SK-N-SH treated with all-trans-retinoic acid at 6 μM for 48 hours (cell line): ENCODE results near the gene TDRD9.

Source experiments
- ATAC-seq: fragments of 200-7000 bp; cut with Tn5 transposase; 3 replicates; pipeline ENCODE4 v1.9.1; 2020; ENCODE audit warnings: mild to moderate bottlenecking, moderate library complexity
- ARNTL ChIP-seq: fragments of 450-650 bp; formaldehyde crosslinking; IDR thresholded peaks from 2 replicates; pipeline ENCODE4 v1.5.0; 2020; ENCODE audit warnings: low read depth, mild to moderate bottlenecking, moderate library complexity, borderline replicate concordance
- BACH2 ChIP-seq: fragments of 250-450 bp; sonication (Bioruptor Pico); IDR thresholded peaks from 2 replicates; pipeline ENCODE4 v1.9.0; 2021; ENCODE audit warnings: mild to moderate bottlenecking, borderline replicate concordance
- CSDC2 ChIP-seq: fragments of 250-450 bp; sonication (Bioruptor Pico); IDR thresholded peaks from 2 replicates; pipeline ENCODE4 v1.5.0; 2020; ENCODE audit warnings: mild to moderate bottlenecking, moderate library complexity
- GLIS3 ChIP-seq: fragments of 250-450 bp; sonication (Bioruptor Pico); IDR thresholded peaks from 2 replicates; pipeline ENCODE4 v1.5.0; 2020; ENCODE audit warnings: mild to moderate bottlenecking, moderate library complexity
- OSR1 ChIP-seq: fragments of 250-450 bp; sonication (Bioruptor Pico); IDR thresholded peaks from 2 replicates; pipeline ENCODE4 v1.8.0; 2022; ENCODE audit warnings: moderate library complexity, mild to moderate bottlenecking, inconsistent platforms
- PPARA ChIP-seq: fragments of 250-450 bp; sonication (Bioruptor Pico); IDR thresholded peaks from 2 replicates; pipeline ENCODE4 v1.5.0; 2020; ENCODE audit warnings: mild to moderate bottlenecking, borderline replicate concordance
- RARB ChIP-seq: fragments of 250-450 bp; sonication (Bioruptor Pico); IDR thresholded peaks from 2 replicates; pipeline ENCODE4 v1.8.0; 2021; ENCODE audit warnings: mild to moderate bottlenecking, moderate library complexity
- SNAI2 ChIP-seq: fragments of 250-450 bp; sonication (Bioruptor Pico); IDR thresholded peaks from 2 replicates; pipeline ENCODE4 v1.5.0; 2020; ENCODE audit warnings: mild to moderate bottlenecking, moderate library complexity
- TCF4 ChIP-seq: fragments of 250-450 bp; sonication (Bioruptor Pico); IDR thresholded peaks from 2 replicates; pipeline ENCODE4 v1.8.0; 2021; ENCODE audit warnings: mild to moderate bottlenecking, moderate library complexity, borderline replicate concordance
- TOX ChIP-seq: fragments of 250-450 bp; sonication (Bioruptor Pico); IDR thresholded peaks from 2 replicates; pipeline ENCODE4 v1.8.0; 2021; ENCODE audit warnings: mild to moderate bottlenecking, moderate library complexity, borderline replicate concordance
- ZC3H10 ChIP-seq: fragments of 250-450 bp; sonication (Bioruptor Pico); IDR thresholded peaks from 2 replicates; pipeline ENCODE4 v1.5.1; 2021; ENCODE audit warnings: mild to moderate bottlenecking, moderate library complexity
- ZFP3 ChIP-seq: fragments of 250-450 bp; sonication (Bioruptor Pico); IDR thresholded peaks from 2 replicates; pipeline ENCODE4 v1.5.0; 2020; ENCODE audit warnings: mild to moderate bottlenecking, moderate library complexity
- ZFP30 ChIP-seq: fragments of 450-650 bp; formaldehyde crosslinking; IDR thresholded peaks from 2 replicates; pipeline ENCODE4 v1.5.0; 2022; ENCODE audit warnings: mild to moderate bottlenecking, moderate library complexity
- ZNF70 ChIP-seq: fragments of 450-650 bp; formaldehyde crosslinking; IDR thresholded peaks from 2 replicates; pipeline ENCODE4 v1.5.0; 2020; ENCODE audit warnings: mild to moderate bottlenecking, moderate library complexity
- ZNF8 ChIP-seq: fragments of 450-650 bp; formaldehyde crosslinking; IDR thresholded peaks from 2 replicates; pipeline ENCODE4 v1.5.0; 2020; ENCODE audit warnings: mild to moderate bottlenecking, moderate library complexity
- TF ChIP-seq, protein P1 (sequence below): fragments of 250-450 bp; sonication (Bioruptor Pico); IDR thresholded peaks from 2 replicates; pipeline ENCODE4 v1.8.0; 2021; ENCODE audit warnings: low read depth, mild to moderate bottlenecking, moderate library complexity, borderline replicate concordance
- TF ChIP-seq, protein P2 (sequence below): fragments of 250-450 bp; sonication (Bioruptor Pico); IDR thresholded peaks from 2 replicates; pipeline ENCODE4 v1.5.1; 2020; ENCODE audit warnings: low read depth, mild to moderate bottlenecking, moderate library complexity
- TF ChIP-seq, protein P3 (sequence below): fragments of 250-450 bp; sonication (Bioruptor Pico); IDR thresholded peaks from 2 replicates; pipeline ENCODE4 v1.8.0; 2020; ENCODE audit warnings: mild to moderate bottlenecking, moderate library complexity, borderline replicate concordance
- TF ChIP-seq, protein P4 (sequence below): fragments of 250-450 bp; sonication (Bioruptor Pico); IDR thresholded peaks from 2 replicates; pipeline ENCODE4 v1.5.1; 2021; ENCODE audit warnings: mild to moderate bottlenecking, moderate library complexity

The TDRD9 gene

DNA sequence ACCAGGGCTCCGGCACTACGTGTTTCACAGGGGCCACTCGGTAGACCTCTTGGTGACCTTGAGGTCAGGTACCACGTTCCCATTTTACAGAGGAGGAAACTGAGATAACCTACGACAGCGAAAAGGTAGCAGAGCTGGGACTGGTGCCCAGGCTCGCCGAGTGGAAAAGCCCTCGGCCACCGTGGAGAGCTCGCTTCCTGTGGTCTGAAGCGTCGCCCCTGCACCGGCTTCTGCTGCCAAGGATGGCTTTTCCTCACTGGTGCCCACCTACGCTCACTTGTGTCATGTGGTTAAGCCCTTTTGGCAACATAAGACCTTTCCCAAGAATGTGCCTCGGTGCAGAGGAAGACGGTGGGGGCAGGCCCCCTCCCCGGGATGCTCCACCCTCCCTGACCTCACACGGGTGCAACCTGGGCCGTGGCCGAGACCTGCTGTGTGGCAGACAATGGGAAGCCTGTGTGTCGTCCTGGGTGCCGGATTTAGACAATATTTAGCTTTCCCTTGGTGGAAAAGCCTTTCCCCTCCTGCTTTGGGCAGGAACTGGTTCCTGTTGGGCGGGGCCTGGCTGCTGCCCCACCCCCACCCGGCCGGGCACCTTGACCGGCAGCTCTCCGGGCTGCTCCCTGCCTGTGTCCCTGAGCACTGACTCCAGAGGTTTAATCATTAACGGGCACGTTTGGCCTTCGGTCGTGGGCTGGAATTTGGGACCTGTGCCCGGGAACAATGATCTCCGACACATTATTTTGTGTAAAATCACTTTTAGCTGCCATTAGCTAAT, 48.5 kb upstream of the TDRD9 start:
- ATAC-seq = no peak; the same call in 2 of the 3 replicates
- TF ChIP-seq BACH2 (CRISPR knock-in tag) (no peak), GLIS3 (CRISPR knock-in tag) (no peak), SNAI2 (CRISPR knock-in tag) (no peak), RARB (CRISPR knock-in tag) (no peak), ZNF8 (no peak), ARNTL (CRISPR knock-in tag) (no peak), OSR1 (no peak), ZFP30 (no peak), TOX (CRISPR knock-in tag) (no peak)
- TF ChIP-seq, protein P1, sequence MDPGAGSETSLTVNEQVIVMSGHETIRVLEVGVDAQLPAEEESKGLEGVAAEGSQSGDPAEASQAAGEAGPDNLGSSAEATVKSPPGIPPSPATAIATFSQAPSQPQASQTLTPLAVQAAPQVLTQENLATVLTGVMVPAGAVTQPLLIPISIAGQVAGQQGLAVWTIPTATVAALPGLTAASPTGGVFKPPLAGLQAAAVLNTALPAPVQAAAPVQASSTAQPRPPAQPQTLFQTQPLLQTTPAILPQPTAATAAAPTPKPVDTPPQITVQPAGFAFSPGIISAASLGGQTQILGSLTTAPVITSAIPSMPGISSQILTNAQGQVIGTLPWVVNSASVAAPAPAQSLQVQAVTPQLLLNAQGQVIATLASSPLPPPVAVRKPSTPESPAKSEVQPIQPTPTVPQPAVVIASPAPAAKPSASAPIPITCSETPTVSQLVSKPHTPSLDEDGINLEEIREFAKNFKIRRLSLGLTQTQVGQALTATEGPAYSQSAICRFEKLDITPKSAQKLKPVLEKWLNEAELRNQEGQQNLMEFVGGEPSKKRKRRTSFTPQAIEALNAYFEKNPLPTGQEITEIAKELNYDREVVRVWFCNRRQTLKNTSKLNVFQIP (CRISPR knock-in tag) = no peak
- TF ChIP-seq, protein P2, sequence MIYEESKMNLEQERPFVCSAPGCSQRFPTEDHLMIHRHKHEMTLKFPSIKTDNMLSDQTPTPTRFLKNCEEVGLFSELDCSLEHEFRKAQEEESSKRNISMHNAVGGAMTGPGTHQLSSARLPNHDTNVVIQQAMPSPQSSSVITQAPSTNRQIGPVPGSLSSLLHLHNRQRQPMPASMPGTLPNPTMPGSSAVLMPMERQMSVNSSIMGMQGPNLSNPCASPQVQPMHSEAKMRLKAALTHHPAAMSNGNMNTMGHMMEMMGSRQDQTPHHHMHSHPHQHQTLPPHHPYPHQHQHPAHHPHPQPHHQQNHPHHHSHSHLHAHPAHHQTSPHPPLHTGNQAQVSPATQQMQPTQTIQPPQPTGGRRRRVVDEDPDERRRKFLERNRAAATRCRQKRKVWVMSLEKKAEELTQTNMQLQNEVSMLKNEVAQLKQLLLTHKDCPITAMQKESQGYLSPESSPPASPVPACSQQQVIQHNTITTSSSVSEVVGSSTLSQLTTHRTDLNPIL (CRISPR knock-in tag) = no peak
- TF ChIP-seq, protein P3, sequence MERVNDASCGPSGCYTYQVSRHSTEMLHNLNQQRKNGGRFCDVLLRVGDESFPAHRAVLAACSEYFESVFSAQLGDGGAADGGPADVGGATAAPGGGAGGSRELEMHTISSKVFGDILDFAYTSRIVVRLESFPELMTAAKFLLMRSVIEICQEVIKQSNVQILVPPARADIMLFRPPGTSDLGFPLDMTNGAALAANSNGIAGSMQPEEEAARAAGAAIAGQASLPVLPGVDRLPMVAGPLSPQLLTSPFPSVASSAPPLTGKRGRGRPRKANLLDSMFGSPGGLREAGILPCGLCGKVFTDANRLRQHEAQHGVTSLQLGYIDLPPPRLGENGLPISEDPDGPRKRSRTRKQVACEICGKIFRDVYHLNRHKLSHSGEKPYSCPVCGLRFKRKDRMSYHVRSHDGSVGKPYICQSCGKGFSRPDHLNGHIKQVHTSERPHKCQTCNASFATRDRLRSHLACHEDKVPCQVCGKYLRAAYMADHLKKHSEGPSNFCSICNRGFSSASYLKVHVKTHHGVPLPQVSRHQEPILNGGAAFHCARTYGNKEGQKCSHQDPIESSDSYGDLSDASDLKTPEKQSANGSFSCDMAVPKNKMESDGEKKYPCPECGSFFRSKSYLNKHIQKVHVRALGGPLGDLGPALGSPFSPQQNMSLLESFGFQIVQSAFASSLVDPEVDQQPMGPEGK (CRISPR knock-in tag) = no peak
- TF ChIP-seq, all 23 proteins: peak for 0

DNA sequence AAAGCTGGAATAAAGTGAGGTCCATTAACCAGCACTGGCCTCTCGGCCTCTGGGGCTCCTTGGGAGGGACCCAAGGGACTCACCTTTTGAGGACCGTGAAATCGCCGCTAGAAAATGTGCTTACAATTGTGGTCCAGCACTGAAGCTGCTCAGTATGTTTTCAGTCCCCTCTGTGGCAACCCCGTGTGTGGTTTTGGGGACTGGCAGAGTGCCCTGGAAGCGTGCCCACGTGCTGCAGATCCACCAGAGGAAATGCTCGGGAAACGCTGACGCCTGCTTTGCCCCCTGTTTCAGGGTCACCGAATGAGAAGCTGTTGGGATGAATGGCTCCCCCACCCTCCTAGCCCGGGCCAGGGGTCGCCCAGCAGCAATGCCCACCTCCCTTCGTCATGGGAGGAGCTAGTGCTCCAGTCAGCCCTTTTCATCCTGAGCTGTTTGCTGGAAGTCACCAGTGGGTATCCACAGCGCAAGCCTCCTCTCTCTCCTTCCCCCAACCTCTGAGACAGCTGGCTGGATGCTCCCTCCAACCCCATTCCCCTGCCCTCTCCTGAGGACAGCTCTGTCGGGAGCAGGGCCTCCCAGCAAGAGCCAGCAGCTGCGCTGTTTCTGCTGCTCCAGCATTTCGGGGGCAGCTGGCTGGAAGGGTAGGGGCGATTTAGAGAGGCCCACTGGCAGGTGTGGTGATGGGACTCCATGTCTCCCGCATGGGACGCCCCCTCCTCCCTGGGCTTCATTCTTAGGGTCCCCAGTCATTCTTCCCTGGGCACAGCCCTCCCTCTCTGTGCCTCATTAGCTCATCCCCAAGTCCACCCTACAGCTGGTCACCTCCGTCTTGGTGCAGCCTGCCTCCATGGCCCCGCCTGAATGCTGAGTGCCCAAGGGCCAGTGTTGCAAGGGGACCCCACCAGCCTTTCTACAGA, 47.6 kb upstream of the TDRD9 start:
- TF ChIP-seq ZNF70 (CRISPR knock-in tag) (no peak), ZNF8 (no peak), CSDC2 (no peak), OSR1 (no peak), ZFP3 (CRISPR knock-in tag) (no peak), SNAI2 (CRISPR knock-in tag) (no peak), BACH2 (CRISPR knock-in tag) (no peak), TCF4 (CRISPR knock-in tag) (no peak), PPARA (CRISPR knock-in tag) (no peak), ARNTL (CRISPR knock-in tag) (no peak), ZC3H10 (CRISPR knock-in tag) (no peak)
- TF ChIP-seq, protein P1 (CRISPR knock-in tag) = no peak
- TF ChIP-seq, protein P4, sequence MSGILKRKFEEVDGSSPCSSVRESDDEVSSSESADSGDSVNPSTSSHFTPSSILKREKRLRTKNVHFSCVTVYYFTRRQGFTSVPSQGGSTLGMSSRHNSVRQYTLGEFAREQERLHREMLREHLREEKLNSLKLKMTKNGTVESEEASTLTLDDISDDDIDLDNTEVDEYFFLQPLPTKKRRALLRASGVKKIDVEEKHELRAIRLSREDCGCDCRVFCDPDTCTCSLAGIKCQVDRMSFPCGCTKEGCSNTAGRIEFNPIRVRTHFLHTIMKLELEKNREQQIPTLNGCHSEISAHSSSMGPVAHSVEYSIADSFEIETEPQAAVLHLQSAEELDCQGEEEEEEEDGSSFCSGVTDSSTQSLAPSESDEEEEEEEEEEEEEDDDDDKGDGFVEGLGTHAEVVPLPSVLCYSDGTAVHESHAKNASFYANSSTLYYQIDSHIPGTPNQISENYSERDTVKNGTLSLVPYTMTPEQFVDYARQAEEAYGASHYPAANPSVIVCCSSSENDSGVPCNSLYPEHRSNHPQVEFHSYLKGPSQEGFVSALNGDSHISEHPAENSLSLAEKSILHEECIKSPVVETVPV (CRISPR knock-in tag) = no peak
- ATAC-seq = peak; percentile 21
